NCI-H1436 (cell line): ENCODE measurements around the gene CREB3L2.
A peak's percentile ranks its signal among the peaks of the same experiment; 100 is the strongest.
"Not testable (repeated sequence)": the region's sequence is repeated elsewhere in the genome, so short reads cannot be mapped to it uniquely, and the experiment has no call there.

ENCODE experiments used
- DNase-seq: peaks from one replicate; lab custom pipeline; 2025; lab: John Stamatoyannopoulos, UW

CREB3L2 gene

DNA sequence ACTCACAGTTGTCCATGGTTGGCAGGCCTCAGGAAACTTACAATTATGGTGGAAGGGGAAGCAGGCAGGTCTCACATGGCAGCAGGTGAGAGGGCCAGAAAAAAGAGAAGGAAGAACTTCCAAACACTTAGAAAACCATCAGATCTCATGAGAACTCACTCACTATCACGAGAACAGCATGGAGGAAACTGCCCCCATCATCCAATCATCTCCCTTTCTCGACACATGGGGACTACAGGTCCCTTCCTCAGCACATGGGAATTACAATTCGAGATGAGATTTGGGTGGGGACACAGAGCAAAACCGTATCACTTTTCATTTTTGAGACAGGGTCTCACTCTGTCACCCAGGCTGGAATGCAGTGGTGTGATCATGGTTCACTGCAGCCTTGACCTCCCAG is 12.3 kb upstream of the CREB3L2 start:
- DNase-seq, result not testable (repeated sequence)

DNA sequence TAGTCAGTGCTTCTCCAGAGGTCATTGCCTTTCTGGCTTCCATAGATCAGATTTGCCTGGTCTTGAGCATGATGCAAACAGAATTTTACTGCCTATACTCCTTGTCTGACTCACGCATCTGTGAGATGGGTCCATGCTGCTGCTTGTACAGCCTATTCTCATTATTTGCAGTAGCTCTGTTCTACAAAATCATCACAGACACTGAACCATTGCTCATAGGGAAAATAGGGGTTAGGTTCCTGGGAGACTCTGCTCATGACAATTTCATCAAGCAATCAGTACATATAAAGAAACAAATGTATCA is 7.4 kb upstream of the CREB3L2 start:
- DNase-seq, result no peak

DNA sequence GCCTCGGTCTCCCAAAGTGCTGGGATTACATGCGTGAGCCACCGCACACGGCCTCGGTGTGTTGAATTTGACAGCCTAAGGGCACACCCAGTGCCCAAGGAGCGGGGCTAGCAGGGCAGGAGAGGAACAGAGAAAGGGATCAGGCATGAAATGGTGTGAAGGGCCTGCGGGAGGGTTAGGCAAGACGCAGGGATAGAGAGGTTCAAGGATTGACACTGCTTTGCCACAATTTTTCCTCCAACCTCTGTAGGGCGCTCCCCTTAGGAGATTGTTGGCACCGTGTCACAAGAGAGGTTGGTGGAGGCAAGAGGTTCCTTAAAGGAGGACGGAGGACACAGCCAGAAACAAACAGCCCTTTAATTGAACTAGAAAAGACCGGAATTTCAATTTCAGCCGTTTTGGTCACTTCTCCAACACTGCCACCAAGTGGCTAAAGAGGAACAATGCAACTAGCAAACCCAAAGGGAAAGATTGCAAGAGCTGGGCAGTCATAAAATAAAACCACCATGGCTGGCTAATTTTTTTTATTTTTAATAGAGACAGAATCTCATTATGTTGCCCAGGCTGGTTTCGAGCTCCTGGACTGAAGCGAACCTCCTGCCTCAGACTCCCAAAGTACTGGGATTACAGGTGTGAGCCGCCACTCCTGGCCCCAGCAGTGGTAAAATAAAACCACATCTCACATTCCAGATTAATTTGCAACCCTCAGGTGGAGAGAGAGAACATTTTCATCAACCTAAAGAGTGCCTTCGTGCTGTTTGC is 6.9 kb upstream of the CREB3L2 start:
- DNase-seq, result peak; percentile 67

DNA sequence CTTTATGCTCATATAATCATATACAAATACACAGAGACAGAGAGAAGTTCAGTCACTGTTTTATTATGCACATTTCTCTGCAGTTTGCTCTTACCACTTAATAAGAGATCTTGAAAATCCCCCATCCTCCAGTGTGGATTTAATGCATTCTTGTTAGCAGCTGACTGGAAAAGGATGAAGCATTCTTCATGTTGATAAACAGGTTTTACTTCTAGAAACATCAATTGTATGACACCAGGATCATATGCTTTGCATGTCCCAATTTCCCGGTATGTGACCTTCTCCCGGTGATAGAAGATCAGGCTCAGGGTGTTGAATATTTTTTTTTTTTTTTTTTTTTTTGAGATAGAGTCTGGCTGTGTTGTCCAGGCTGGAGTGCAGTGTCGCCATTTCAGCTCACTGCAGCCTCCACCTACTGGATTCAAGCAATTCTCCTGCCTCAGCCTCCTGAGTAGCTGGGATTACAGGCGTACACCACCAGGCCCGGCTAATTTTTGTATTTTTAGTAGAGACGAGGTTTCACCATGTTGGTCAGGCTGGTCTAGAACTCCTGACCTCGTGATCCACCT is 6.2 kb upstream of the CREB3L2 start:
- DNase-seq, result no peak

DNA sequence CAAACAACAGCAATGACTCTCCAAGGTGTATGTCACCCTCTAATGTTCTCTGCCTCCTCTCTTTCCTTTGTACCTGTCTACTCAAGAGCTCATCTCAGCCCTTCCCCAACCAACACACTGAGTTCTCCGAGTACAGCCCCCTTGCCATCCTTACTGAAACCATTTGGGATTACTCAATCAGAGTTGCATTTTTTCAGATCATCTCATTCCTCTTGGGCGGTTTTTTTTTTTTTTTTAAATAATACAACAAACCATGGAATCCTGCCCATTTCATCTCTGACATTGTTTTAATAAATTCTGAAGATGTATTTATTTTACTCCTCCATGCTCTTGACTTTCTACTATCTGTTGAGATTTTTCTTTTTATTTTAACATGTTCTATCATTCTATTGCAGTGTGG is 4.2 kb upstream of the CREB3L2 start:
- no peak for DNase-seq

DNA sequence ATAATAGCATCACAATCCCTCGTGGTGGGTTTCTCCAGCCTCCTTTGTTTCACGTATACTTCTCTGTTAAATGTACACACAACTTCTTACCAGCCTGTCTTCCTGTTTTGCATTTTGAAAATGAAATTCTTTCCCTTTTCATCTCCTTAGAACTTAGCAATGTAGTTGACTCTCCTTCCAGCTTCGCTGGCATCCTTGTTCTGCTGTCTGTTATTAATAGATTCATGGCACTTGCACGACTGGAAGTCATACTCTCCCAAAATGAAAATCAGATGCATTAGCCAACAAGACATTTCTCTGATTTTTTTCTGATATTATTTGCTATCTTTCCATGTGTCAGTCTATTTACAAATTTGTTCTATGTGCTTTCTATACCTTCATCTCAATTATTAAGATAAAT is 3.0 kb upstream of the CREB3L2 start:
- no peak for DNase-seq

DNA sequence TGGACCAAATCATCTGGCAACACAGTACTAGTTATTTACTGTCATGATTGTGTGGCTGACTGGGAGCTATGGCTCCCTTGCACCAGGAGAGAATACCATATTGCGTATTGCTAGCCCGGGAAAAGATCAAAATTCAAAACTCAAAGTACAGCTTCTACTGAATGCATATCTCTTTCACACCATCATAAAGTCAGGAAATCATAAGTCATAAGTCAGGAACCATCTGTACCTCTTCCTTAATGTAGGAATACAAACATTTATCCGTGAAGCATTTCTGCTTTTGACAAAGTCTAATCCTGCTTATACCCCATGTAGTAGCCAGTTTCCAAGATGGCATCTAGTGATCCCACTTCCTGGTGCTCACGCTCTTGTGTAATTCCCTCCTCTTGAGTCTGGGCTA is 2.2 kb upstream of the CREB3L2 start:
- DNase-seq, result no peak

DNA sequence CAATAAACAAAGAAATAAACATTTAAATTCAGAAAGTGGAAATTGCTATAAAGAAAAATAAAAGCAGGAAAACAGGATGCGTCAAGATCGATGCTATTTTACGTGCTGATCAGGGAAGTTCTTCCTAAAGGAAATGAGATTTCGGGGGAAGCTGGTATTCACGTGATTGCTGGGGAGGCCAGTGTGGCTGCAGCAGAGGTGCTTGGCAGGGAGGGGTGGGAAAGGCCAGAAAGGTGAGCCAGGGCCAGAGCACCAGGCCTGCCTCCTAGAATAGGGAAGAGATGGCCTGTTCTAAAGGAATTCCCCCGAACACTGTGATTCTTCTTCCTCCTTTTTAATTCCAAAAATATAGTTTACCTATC is 923 bp upstream of the CREB3L2 start:
- DNase-seq, result no peak

DNA sequence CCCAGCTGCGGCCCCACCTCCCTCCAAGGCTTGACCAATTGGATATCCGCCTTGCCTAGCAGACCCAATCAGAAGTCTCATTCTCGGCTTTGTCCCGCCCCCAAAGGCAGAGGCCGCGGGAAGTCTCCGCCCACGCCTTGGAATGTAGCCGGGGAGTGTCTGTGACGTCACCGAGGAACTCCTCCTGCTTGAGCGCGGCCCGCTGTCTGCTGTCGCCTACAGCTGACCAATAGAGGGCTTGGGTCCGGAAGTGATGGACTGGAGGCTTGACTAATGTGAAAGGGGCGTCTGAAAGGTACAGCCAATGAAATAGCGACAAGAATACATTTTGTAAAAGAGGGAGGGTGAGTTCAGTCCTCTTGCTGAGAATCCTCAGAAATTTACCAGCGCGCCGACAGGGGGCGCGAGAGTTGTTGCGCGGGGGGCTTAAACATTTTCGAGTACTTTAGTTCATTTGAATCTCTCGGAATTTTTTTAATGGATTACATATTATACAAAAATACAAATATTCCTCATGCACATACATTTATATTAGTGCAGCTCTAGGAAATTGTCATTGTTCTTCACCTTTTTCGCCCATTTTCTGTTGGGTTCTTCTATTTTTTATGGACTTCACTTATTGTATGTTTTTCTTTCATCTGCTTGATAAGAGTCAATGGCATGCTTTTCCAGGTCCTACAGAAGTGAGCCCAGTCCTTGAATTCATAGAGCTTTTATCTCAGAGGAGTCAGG is 376 bp upstream of the CREB3L2 start:
- peak; percentile 98 for DNase-seq

DNA sequence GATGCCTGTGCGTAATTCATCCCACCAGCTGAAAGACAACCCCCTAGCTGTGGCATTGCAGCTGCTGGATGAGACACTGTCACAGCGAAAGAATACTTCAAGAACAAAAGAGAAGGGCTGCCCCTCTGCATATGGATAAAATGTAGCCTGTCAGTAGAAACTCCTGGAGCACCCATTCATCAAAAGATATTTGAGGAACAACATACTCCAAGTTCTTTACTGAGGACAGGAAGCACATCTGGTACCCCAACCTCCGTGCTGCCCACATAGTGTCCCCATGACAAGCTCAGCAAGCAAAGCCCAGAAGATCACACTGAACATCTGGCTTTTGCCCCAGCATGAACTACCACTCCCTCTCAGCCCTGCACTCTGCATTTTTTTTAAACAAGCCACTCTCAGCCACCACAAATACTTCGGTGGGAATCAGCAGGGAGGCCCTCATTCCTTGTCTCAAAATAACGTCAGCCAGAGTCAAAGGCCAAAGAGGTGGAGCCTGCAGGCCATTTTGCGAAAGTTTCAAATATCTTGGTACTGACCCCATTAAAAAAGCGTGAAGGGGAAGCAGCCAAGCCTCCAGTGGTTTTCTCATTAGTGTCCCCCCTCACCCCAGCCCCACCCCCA is 1.7 kb downstream of the CREB3L2 start:
- DNase-seq, result no peak

DNA sequence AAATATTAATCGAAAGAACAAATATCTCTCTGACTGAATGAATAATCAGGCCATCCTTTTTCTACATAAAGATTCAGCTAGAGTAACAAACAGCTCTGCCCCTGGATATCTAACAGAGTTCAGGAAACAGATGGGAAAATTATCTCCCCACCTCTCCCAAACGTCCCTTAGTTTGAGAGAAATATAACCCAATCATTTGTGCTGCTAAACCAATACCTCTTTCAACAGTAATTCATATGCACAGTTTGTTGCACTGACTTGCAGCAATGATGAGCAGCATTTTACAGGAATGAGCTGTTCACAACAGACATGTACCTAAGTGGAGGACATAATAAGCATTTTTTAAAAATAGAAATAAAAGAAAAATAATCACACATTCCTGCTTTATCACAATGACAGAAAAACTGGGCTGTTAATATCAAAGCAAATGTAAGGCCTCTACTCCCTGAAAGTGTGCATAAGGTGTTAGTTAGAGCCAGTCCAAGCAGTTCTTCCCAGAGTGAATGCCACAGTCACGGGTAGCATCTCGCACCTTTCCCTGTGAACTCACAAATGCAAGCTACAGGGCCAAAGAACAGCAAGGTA is 2.3 kb downstream of the CREB3L2 start:
- no peak for DNase-seq

DNA sequence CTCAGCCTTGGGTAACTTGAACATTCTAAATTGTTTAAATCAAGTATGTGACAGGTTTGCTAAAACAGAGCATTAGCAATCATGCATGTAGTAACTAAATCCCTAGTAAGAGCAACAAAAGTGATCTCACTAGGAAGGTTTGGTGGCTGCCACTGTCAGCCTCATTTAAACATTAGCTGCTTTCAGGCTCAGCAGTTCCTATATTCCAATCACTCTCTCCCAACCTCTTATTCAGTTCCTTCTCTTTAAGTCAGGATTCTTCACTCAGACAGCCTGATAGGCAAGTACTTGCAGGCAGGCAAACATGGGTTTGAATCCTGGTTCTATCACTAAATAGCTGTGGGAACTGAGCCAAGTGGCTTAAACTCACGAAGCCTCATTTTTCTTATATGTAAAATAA is 3.6 kb downstream of the CREB3L2 start:
- DNase-seq, result no peak

DNA sequence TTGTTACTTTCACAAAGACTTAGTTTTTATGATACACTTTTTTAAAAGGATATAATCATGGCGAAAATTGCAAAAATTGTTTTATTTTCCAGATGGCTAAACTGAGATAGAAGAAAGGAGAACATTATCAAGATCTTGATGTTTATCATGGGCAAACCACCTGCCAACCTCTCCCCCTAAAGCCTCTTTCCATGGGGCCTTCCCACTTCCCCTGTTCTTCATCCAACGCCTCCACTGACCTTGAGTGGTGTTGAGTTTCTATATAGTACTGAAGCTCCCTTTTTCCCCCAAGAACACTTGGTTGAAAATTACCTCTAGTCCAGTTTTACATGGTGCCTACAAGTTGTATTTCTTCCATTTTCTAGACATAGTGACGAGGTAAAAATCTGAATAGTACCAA is 5.0 kb downstream of the CREB3L2 start:
- DNase-seq, result no peak

DNA sequence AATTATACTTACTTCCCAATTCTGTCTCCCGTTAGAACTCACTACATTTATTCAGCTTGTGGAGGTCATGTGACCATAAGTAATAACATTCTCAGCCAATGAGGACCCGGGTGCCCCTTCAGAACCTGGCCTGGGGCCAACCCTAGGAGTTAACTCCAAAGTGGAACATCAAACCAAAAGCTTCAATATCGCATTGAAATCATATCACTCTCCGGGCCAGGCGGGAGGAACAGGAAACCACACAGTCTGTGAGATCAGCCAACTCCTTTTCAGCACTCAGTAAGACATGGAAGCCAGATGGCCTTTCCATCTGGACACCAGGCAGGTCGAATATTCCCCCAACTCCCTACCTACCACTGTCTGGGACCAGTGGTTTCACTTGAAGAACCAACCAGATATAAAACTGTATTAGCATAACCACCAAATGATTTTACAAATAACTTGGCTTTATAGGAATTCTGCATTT is 5.5 kb downstream of the CREB3L2 start:
- DNase-seq, result no peak

DNA sequence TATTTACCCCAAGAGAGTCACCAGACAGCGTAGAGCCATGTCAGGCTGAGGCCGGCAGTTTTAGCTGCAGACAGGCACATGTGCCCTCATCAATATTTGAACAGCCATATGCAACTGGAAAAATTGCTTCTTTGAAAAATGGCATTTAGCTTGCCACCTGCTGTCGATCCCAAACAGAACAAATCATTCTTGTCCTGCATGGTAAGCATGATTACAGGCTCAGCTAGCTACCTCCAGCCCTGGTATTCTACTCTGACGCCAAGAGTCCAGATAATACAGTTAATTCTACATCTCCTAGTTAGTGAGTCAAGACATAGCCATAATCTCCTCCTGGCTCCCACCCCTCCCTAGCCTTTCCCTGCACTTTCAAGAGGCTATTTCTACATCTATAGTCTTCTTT is 7.7 kb downstream of the CREB3L2 start:
- DNase-seq, result no peak

DNA sequence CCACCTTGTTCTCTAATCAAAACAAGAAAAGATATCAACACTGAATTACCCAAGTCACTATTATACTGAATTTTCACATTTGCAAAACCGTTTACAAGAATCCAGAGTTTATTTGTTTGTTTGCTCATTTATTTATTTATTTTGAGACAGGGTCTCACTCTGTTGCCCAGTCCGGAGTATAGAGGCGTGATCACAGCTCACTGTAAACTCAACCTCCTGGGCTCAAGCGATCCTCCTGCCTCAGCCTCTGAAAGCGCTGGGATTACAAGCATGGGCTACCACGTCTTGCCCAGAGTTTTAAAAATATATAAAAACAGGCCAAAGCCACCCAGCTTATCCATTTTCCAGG is 8.5 kb downstream of the CREB3L2 start:
- DNase-seq, result no peak

DNA sequence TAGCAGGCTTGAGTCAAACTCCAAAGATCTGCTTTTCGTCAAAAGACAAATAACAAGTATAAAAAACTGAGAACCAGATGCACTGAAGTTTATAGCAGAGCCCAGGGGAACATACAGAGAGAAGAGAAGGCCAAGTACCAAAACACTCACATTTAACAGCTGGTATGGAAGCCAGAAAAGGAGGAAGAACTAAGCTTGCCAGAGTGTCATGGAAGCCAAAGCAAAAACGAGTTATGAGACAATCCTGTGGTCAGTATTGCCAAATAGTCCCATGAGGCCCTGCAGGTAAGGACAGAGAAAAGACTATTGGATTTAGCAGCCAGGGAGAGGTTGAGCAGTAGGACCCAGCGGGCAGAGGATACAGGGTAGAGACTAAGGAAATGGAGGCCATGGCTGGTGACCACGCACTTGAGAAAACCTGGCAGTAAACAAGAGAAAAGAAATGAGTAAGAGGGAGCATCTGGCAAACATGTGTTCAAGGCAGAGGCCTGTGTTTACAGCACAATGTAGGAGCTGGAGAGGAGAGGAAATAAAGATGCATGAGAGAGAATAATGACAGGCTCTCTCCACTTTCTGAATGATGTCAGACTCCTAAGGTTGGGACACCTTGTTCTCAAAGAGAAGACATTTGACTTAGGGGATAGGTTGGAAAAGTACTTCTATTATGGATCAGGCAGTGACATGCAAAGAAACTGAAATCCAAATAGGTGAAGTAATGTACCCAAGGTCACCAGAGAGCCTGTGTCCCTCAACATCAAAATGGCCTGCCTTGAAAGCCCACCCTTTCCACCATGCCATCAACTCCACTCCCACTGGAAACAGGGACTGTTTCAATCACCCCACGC is 9.1 kb downstream of the CREB3L2 start:
- DNase-seq, result no peak

DNA sequence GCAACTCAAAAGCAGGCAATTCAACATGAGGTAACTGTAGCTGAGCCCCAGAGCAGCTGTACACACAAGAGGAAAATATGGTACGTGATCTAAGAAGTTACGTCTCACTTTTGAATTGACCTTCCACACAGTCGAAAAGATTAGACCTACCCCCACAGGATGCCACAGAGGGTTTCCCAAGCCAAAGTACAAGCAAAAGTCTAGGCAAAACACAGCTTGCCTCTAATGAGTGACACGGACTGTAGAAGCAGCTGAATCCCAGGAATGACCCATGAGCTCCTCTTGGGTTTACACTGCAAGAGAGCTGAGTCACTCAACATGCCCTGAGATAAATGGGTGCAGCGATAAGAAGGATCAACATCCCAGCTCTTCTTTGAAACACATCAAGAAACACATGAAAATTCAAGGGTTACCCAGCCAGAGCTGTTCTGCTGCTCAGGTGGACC is 9.8 kb downstream of the CREB3L2 start:
- DNase-seq, result no peak

DNA sequence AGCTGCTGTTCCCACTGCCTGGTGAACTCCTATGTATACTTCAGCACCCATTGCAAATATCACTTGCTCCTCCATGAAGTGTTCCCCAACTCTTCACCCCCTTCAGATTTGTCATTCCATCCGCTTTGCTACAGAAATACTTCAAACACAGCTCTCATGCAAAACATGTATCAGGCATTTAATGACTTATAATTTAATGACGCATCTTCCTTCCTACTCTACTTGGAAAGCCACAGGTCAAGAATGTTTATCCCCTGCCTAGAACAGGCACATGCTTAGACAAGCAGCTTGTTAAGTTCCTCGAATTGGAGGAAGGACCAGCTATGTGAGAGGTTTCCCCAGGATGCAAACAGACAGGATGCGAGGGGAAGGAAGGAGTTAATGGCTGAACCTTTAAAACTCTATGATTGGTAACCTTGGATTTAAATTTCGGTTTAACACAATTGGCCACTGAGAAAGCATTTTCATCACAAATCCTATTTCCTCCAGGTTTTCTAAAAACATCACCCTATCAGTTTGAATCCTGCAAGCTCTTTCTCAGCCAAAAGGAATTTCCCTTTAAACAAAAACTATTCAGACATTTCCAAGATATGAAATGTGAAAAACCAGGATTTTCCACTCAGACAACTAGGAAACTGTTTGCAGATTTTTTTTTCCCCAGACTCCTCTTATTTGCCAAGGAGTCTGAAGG is 11.5 kb downstream of the CREB3L2 start:
- no peak for DNase-seq

DNA sequence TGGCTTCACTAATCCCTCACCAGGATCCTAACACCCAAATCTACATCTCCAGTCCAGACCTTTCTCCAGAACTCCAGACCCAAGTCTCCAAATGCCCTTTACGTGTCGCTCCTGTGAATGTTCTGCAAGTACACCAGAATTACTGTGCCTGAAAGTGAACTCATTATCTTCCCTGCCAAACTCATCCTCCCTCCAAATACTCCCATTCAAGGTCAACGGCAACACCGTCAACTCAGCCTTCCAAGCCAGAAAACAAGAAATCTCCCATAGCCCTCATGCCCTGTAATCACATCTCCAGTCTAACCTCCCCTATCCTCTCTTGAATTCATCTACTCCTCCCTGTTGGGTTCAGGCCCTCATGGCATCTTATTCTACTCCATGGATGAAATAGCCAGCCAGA is 12.3 kb downstream of the CREB3L2 start:
- no peak for DNase-seq

DNA sequence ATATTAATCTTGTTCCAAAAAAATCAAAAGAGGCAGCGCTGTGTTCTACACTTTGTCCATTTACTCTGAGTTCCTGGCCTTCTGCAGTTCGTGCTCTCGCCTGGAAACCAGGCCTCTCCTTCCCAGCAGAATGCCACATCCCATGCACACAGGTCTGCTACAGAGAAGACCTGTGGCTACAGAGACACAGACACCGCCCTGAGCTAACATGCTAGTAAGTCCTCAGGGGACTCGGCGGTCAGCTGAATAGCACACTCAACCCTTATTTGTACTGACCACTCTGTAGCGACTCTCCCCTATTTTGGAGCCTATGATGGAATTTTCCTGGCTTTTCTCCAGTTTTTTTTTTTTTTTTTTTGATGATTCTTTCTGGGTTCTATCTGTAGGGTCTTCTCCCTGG is 12.8 kb downstream of the CREB3L2 start:
- no peak for DNase-seq
